Measurements from ENCODE around the gene OXLD1. TPM values are rescaled to one million over a fixed set of nuclear protein-coding genes. Genes with fewer than 3 reads are reported as not detected.

The OXLD1 gene
- total RNA-seq, 4 donors from 2014 or later: 33.5 to 68.3 (median 48.2) TPM

DNA sequence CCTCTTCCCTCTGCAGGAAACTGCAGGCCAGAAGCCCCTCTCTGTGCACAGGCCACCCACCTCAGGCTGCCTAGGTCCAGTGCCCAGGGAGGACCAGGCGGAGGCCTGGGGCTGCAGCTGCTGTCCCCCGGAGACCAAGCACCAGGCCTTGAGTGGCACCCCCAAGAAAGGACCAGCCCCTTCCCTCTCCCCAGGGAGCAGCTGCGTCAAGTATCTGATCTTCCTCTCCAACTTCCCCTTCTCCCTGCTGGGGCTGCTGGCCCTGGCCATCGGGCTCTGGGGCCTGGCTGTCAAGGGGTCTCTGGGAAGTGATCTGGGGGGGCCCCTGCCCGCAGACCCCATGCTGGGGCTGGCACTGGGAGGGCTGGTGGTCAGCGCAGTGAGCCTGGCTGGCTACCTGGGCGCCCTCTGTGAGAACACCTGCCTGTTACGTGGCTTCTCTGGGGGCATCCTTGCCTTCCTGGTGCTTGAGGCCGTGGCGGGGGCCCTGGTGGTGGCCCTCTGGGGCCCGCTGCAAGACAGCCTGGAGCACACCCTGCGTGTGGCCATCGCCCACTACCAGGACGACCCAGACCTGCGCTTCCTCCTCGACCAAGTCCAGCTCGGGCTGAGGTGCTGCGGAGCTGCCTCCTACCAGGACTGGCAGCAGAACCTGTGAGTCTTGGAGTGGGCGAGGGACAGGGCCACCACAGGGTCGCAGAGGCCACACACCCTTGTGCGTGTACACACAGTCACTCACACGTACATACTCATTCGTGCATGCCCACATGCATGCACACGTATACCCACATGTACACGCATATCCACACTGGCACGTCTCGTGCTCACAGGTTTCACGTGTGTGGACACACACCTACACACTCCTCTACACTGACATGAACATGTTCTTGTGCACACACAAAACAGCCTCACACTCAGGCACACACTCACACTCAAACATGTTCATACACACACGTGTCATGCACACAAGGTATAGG, 21.1 kb downstream of the OXLD1 start:
- WGBS, 2 donors: 85 to 88% methylated on average over 26 of the region's 29 CpGs
- DNase-seq (ENCODE audit: low spot score in 2 of 2): no peak
- TF ChIP-seq, protein P1, sequence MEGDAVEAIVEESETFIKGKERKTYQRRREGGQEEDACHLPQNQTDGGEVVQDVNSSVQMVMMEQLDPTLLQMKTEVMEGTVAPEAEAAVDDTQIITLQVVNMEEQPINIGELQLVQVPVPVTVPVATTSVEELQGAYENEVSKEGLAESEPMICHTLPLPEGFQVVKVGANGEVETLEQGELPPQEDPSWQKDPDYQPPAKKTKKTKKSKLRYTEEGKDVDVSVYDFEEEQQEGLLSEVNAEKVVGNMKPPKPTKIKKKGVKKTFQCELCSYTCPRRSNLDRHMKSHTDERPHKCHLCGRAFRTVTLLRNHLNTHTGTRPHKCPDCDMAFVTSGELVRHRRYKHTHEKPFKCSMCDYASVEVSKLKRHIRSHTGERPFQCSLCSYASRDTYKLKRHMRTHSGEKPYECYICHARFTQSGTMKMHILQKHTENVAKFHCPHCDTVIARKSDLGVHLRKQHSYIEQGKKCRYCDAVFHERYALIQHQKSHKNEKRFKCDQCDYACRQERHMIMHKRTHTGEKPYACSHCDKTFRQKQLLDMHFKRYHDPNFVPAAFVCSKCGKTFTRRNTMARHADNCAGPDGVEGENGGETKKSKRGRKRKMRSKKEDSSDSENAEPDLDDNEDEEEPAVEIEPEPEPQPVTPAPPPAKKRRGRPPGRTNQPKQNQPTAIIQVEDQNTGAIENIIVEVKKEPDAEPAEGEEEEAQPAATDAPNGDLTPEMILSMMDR (IDR thresholded peaks at IDR 0.05): no peak
- TF ChIP-seq POLR2A (IDR thresholded peaks at IDR 0.05): no peak
- no peak overlapping the region for H3K4me3 ChIP-seq (ENCODE audit: low read depth, poor library complexity, severe bottlenecking)
- intact Hi-C loops (cut with DNase I; ENCODE audit: low total_unique reads): no loop called here

- intact Hi-C loops (cut with DNase I; ENCODE audit: low total_unique reads): no loop called here
- no peak overlapping the region for H3K4me3 ChIP-seq (ENCODE audit: low read depth, poor library complexity, severe bottlenecking)
- TF ChIP-seq POLR2A (IDR thresholded peaks at IDR 0.05): no peak
- TF ChIP-seq, protein P1 (IDR thresholded peaks at IDR 0.05): no peak
- WGBS, 2 donors: 86 to 93% methylated on average over 13 to 15 of the region's 15 CpGs
- no peak for DNase-seq (ENCODE audit: low spot score in 2 of 2)
Measured at GRCh38 chr17:81644496-81644895, 21.9 kb downstream of the OXLD1 start.

DNA sequence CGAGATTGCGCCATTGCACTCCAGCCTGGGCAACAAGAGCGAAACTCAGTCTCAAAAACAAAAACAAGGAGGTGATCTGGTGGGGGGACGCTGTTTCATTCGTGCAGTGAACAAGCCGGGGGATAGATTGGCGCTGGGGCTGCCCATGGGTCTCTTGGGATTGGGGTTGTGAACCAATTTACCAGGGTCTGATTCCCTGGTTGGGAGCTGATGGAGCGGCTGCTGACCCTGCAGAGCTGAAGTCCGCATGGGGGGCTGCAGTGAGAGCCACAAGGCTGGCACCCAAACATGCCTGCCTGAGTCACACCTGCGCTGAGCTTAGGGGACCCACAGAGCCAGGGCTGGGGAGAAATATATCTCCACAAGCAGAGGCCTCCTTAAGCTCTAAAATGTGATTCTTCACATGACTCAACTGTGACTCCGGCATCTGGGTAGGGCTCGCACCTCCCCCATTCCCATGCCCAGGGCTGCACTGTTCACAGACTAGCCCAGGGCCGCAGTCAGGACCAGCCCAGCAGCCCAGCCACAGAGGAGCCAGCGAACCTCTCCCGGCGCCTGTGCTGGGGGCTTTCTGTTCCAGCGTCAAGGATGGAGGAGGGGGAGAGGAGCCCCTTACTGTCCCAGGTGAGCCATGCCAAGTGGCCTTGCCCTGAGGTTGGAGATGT, 24.4 kb downstream of the OXLD1 start:
- WGBS, 2 donors: 85 to 87% methylated on average over 16 to 17 of the region's 17 CpGs
- DNase-seq (ENCODE audit: low spot score in 2 of 2): no peak
- intact Hi-C loops (cut with DNase I; ENCODE audit: low total_unique reads): no loop called here
- TF ChIP-seq, protein P1 (IDR thresholded peaks at IDR 0.05): no peak
- TF ChIP-seq POLR2A (IDR thresholded peaks at IDR 0.05): no peak
- H3K4me3 ChIP-seq (ENCODE audit: low read depth, poor library complexity, severe bottlenecking): no peak overlapping the region

- WGBS, 2 donors: 91 to 94% methylated on average over 9 of the region's 9 CpGs
- intact Hi-C loops (cut with DNase I; ENCODE audit: low total_unique reads): no loop called here
- DNase-seq (ENCODE audit: low spot score in 2 of 2): no peak
- H3K4me3 ChIP-seq (ENCODE audit: low read depth, poor library complexity, severe bottlenecking): no peak overlapping the region
- TF ChIP-seq, protein P1 (IDR thresholded peaks at IDR 0.05): no peak
- TF ChIP-seq POLR2A (IDR thresholded peaks at IDR 0.05): no peak
Measured at GRCh38 chr17:81640011-81640410, 26.4 kb downstream of the OXLD1 start.

DNA sequence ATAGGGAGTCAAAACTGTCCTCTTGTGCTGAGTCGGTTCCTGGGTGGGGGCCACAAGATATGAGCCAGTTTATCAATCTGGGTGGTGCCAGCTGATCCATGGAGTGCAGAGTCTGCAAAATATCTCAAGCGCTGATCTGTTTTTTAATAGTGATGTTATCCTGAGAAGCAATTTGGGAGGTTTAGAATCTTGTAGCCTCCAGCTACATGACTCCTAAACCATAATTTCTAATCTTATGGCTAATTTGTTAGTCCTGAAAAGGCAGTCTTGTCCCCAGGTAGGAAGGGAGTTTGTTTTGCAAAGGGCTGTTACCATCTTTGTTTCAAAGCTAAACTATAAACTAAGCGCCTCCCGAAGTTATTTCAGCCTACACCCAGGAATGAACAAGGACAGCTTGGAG, 27.7 kb downstream of the OXLD1 start:
- WGBS, 2 donors: 49 to 56% methylated on average over 4 of the region's 4 CpGs
- no peak for DNase-seq (ENCODE audit: low spot score in 2 of 2)
- no peak for TF ChIP-seq POLR2A (IDR thresholded peaks at IDR 0.05)
- TF ChIP-seq, protein P1 (IDR thresholded peaks at IDR 0.05): no peak
- intact Hi-C loops (cut with DNase I; ENCODE audit: low total_unique reads): no loop called here
- no peak overlapping the region for H3K4me3 ChIP-seq (ENCODE audit: low read depth, poor library complexity, severe bottlenecking)

All from lower leg skin (tissue), 4 donors.